MCF 10A (cell line): ENCODE data around the gene NANOS3. TPM values are rescaled to one million over a fixed set of nuclear protein-coding genes. Genes with fewer than 3 reads are reported as not detected.
"Not testable (repeated sequence)": the region's sequence is repeated elsewhere in the genome, so short reads cannot be mapped to it uniquely, and the experiment has no call there.

Experiments used
- BruUV-seq: library from RNA; stranded (reverse); fragments of 400-500 nt; replicated peaks from 2 replicates; lab custom pipeline; 2021; lab: Mats Ljungman, UMichigan
- CTCF ChIA-PET: fragments of 300-600 bp; sonication (Branson Sonifier 250); formaldehyde crosslinking; extraction: SDS; loops from one replicate; lab custom pipeline; 2021; ENCODE audit warnings: antibody characterized with exemption, inconsistent platforms; lab: Yijun Ruan, JAX
- POLR2A ChIA-PET: fragments of 300-600, 350-650 bp; sonication (Branson Sonifier 250); formaldehyde crosslinking; extraction: SDS; loops from one replicate; lab custom pipeline; 2020; ENCODE audit warnings: antibody characterized with exemption, inconsistent platforms; lab: Yijun Ruan, JAX
- DNase-seq: peaks from one replicate; pipeline ENCODE4 v3.0.0-alpha.2; 2018; ENCODE audit not compliant: unreplicated experiment
- H3K27ac Mint-ChIP-seq: one replicate; pipeline ENCODE4 v1.8.0; 2022; ENCODE audit warnings: mild to moderate bottlenecking, low read depth, mixed read lengths; ENCODE audit not compliant: unreplicated experiment
- H3K27me3 Mint-ChIP-seq: one replicate; pipeline ENCODE4 v1.8.0; 2022; ENCODE audit warnings: mixed read lengths; ENCODE audit not compliant: insufficient read depth, unreplicated experiment
- H3K36me3 Mint-ChIP-seq: one replicate; pipeline ENCODE4 v1.8.0; 2022; ENCODE audit warnings: mild to moderate bottlenecking, moderate library complexity, mixed read lengths; ENCODE audit not compliant: insufficient read depth, unreplicated experiment
- H3K4me1 Mint-ChIP-seq: one replicate; pipeline ENCODE4 v1.8.0; 2022; ENCODE audit warnings: mixed read lengths; ENCODE audit not compliant: insufficient read depth, unreplicated experiment
- H3K4me3 Mint-ChIP-seq: one replicate; pipeline ENCODE4 v1.8.0; 2022; ENCODE audit warnings: mild to moderate bottlenecking, moderate library complexity, mixed read lengths; ENCODE audit not compliant: unreplicated experiment
- H3K9me3 Mint-ChIP-seq: one replicate; pipeline ENCODE4 v1.8.0; 2022; ENCODE audit warnings: mixed read lengths; ENCODE audit not compliant: unreplicated experiment
- CTCF ChIP-seq: fragments of 200-600 bp; IDR thresholded peaks from one replicate; pipeline ENCODE4 v1.8.0; 2022; ENCODE audit warnings: antibody characterized with exemption, mild to moderate bottlenecking; ENCODE audit not compliant: unreplicated experiment
- intact Hi-C: fragments of 100-400 bp; cut with micrococcal nuclease; formaldehyde crosslinking; loops from 2 replicates; pipeline ENCODE4 v1.14.1; 2022
- total RNA-seq: library from RNA; stranded (reverse); gene quantifications from 2 replicates; pipeline ENCODE4 v1.2.3, GENCODE V29; 2022

The NANOS3 gene
- total RNA-seq, 1 experiment from 2014 or later, result not detected

- Mint-ChIP-seq H3K27me3 (no peaks in the 10 kb centered on the region), H3K36me3 (peaks cover 65% of the 10 kb centered on the region), H3K4me3 (no peak overlapping the region), H3K27ac (no peak overlapping the region), H3K4me1 (no peaks in the 10 kb centered on the region), H3K9me3 (no peaks in the 10 kb centered on the region)
- DNase-seq, result no peak
- no TSS peak for BruUV-seq
- no peak for TF ChIP-seq CTCF
- POLR2A ChIA-PET, result interaction anchor here (0.6 kb wide), 1 partner anchor 97 kb away, joined by 4 read pairs; no protein-coding TSS in a partner anchor
- CTCF ChIA-PET, result interaction anchor here (0.6 to 1.2 kb wide), 2 partner anchors 18 to 461 kb away, joined by 3 read pairs; partner anchors contain the start of gene ADGRE5
- intact Hi-C loops, result no loop called here
These were observed 43.6 kb downstream of the NANOS3 start for GRCh38 chr19:13920524-13920923.

DNA sequence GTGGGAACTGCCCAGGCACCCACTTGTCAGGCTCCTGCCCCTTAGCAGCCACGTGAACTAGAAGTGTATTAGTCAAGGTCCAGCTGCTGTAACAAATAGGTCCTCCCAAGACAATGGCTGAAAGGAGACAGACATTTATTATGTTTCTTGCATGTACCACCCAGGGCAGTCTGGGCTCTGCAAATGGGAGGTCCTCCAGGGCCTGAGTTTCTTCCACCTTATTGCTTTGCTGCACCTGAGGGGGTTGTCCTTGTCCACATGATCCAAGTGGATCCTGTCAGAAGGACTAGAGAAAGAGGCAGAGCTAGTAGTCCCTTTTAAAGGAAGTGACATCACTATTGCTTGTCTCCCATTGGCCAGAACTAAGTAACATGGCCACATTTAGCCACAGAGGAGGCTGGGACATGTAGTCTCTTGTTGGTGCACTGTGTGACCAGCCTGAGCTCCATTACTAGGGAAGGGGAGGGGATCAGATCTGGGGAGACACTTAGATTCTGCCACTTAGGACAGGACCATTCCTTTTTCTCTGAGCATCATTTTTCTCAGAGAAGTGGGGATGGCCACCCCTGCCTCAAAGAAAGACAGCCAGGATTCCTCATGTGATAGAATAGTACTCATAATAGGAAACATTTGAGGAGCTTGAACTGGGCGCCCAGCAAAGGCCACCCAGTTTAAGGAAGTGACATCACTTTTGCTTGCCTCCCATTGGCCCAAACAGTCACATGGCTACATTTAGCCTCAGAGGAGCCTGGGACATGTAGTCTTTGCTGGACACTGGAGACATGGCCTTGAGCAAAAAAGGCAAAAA lies 44.2 kb downstream of the NANOS3 start:
- intact Hi-C loops, result no loop called here
- DNase-seq, result peak; percentile 48
- Mint-ChIP-seq H3K36me3 (peaks cover 69% of the 10 kb centered on the region), H3K27me3 (no peaks in the 10 kb centered on the region), H3K27ac (no peak overlapping the region), H3K4me3 (no peak overlapping the region), H3K9me3 (no peaks in the 10 kb centered on the region), H3K4me1 (no peaks in the 10 kb centered on the region)
- POLR2A ChIA-PET, result no interaction called here
- TF ChIP-seq CTCF, result no peak
- CTCF ChIA-PET, result interaction anchor here (0.6 to 1.2 kb wide), 5 partner anchors 18 to 643 kb away, joined by 3 to 4 read pairs (median 3); partner anchors contain the start of gene ADGRE5
- BruUV-seq, result no TSS peak

DNA sequence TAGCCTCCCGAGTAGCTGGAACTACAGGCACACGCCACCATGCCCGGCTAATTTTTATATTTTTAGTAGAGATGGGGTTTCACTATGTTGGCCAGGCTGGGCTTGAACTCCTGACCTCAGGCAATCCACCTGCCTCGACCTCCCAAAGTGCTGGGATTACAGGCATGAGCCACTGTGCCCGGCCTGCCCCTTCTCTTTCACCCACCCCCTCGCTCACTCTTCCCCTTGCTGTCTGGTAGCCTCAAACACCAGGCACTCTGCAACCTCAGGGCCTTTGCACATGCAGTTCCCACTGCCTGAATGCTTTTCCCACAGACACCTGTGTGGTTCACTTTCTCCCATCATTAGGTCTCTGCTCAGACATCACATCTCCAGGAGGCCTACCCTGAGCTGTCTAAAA lies 45.2 kb downstream of the NANOS3 start:
- peaks cover 69% of the 10 kb centered on the region for H3K36me3 Mint-ChIP-seq
- H3K27ac Mint-ChIP-seq, H3K27me3 Mint-ChIP-seq, H3K4me1 Mint-ChIP-seq, H3K4me3 Mint-ChIP-seq, BruUV-seq, intact Hi-C loops, H3K9me3 Mint-ChIP-seq, DNase-seq: not testable (repeated sequence)
- ChIA-PET CTCF (interaction anchor here (0.6 to 0.7 kb wide), 2 partner anchors 71 to 161 kb away, joined by 3 to 4 read pairs; no protein-coding TSS in a partner anchor), POLR2A (interaction anchor here (0.6 kb wide), 1 partner anchor 22 kb away, joined by 4 read pairs; no protein-coding TSS in a partner anchor)

DNA sequence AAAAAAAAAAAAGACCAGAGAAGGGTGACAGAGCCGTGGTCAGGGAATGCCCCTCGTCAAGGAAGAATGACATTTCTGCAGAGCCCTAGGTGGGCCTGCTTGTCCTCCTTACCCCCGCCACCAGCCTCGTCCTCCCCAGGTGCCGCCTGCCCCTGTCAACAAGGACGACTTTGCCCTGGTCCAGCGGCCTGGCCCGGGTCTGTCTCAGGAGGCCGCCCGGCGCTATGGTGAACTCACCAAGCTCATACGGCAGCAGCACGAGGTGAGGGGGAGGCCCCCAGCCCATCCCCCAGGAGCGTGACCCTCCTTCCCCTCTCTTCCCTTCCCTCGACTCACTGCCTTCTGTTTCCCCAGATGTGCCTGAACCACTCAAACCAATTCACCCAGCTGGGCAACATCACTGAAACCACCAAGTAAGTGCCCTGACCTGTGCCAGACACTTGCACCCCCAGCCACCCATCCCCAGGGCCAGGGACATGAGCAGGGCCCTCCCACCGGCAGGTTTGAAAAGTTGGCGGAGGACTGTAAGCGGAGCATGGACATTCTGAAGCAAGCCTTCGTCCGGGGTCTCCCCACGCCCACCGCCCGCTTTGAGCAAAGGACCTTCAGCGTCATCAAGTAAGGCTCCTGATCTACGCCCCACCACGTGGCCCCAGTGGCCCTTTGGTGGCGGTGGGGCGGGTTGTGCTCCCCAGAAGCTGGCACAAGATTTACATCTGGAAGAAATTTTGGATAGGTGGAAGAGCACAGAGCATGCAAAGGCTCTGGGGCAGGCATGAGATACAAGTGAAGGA lies 46.5 kb downstream of the NANOS3 start:
- H3K4me3 Mint-ChIP-seq, result no peak overlapping the region
- no peaks in the 10 kb centered on the region for H3K9me3 Mint-ChIP-seq
- CTCF ChIA-PET, result no interaction called here
- no peak overlapping the region for H3K27ac Mint-ChIP-seq
- DNase-seq, result no peak
- intact Hi-C loops, result no loop called here
- POLR2A ChIA-PET, result no interaction called here
- H3K27me3 Mint-ChIP-seq, result no peaks in the 10 kb centered on the region
- H3K36me3 Mint-ChIP-seq, result peaks cover 66% of the 10 kb centered on the region
- BruUV-seq, result no TSS peak
- H3K4me1 Mint-ChIP-seq, result no peaks in the 10 kb centered on the region
- no peak for TF ChIP-seq CTCF
